Type B pancreatic cell (in vitro differentiated cells): ENCODE data around the gene NPVF. TPM values are rescaled to one million over a fixed set of nuclear protein-coding genes. Genes with fewer than 3 reads are reported as not detected.

Source experiments
- DNase-seq: peaks from one replicate; pipeline ENCODE4 v3.0.0; 2021; ENCODE audit warnings: mixed read lengths; ENCODE audit not compliant: unreplicated experiment; ENCODE audit errors: extremely low spot score
- H3K27ac Mint-ChIP-seq: 2 replicates; pipeline ENCODE4 v1.8.0; 2021; ENCODE audit warnings: mild to moderate bottlenecking, mixed read lengths
- H3K27me3 Mint-ChIP-seq: 2 replicates; pipeline ENCODE4 v1.8.0; 2021; ENCODE audit warnings: mixed read lengths
- H3K36me3 Mint-ChIP-seq: 2 replicates; pipeline ENCODE4 v1.8.0; 2021; ENCODE audit warnings: mixed read lengths
- H3K4me1 Mint-ChIP-seq: one replicate; pipeline ENCODE4 v1.8.0; 2021; ENCODE audit warnings: mixed read lengths; ENCODE audit not compliant: unreplicated experiment
- H3K4me3 Mint-ChIP-seq: 2 replicates; pipeline ENCODE4 v1.8.0; 2021; ENCODE audit warnings: mild to moderate bottlenecking, mixed read lengths
- H3K9me3 Mint-ChIP-seq: 2 replicates; pipeline ENCODE4 v1.8.0; 2021; ENCODE audit warnings: mixed read lengths
- CTCF ChIP-seq: fragments of 200-600 bp; sonication (generic); conservative IDR thresholded peaks from 2 replicates; pipeline ENCODE4 v1.5.0; 2021; ENCODE audit warnings: antibody characterized with exemption, mild to moderate bottlenecking
- total RNA-seq: library from RNA; stranded (reverse); gene quantifications from 2 replicates; pipeline ENCODE4 v1.2.1, GENCODE V29; 2021; ENCODE audit warnings: low replicate concordance

NPVF gene
- total RNA-seq, 1 donor from 2014 or later: not detected

- Mint-ChIP-seq H3K4me1 (no peaks in the 10 kb centered on the region), H3K36me3 (no peaks in the 10 kb centered on the region), H3K27ac (no peak overlapping the region), H3K4me3 (no peak overlapping the region), H3K27me3 (peaks cover 2% of the 10 kb centered on the region), H3K9me3 (no peaks in the 10 kb centered on the region)
- DNase-seq: no peak
- TF ChIP-seq CTCF: no peak
Measured at GRCh38 chr7:25234336-25234735, 6.0 kb upstream of the NPVF start.

- H3K27me3 Mint-ChIP-seq: peaks cover 8% of the 10 kb centered on the region
- no peak for DNase-seq
- H3K36me3 Mint-ChIP-seq: no peaks in the 10 kb centered on the region
- no peak overlapping the region for H3K27ac Mint-ChIP-seq
- no peak for TF ChIP-seq CTCF
- no peaks in the 10 kb centered on the region for H3K9me3 Mint-ChIP-seq
- peaks cover 7% of the 10 kb centered on the region for H3K4me1 Mint-ChIP-seq
- no peak overlapping the region for H3K4me3 Mint-ChIP-seq
Measured at GRCh38 chr7:25223206-25223605, 5.1 kb downstream of the NPVF start.

GRCh38 chr7:25222666-25223065, 5.6 kb downstream of the NPVF start:
- peaks cover 7% of the 10 kb centered on the region for H3K4me1 Mint-ChIP-seq
- H3K4me3 Mint-ChIP-seq: no peak overlapping the region
- H3K27me3 Mint-ChIP-seq: peaks cover 8% of the 10 kb centered on the region
- H3K9me3 Mint-ChIP-seq: no peaks in the 10 kb centered on the region
- H3K36me3 Mint-ChIP-seq: no peaks in the 10 kb centered on the region
- no peak for DNase-seq
- no peak for TF ChIP-seq CTCF
- no peak overlapping the region for H3K27ac Mint-ChIP-seq

GRCh38 chr7:25221009-25221408, 7.3 kb downstream of the NPVF start:
- Mint-ChIP-seq H3K9me3 (no peaks in the 10 kb centered on the region), H3K36me3 (no peaks in the 10 kb centered on the region), H3K27ac (no peak overlapping the region), H3K27me3 (peaks cover 8% of the 10 kb centered on the region), H3K4me1 (peaks cover 7% of the 10 kb centered on the region), H3K4me3 (no peak overlapping the region)
- no peak for TF ChIP-seq CTCF
- DNase-seq: no peak

- no peak overlapping the region for H3K4me3 Mint-ChIP-seq
Measured at GRCh38 chr7:25218191-25218590, 10.1 kb downstream of the NPVF start.

More at GRCh38 chr7:25218191-25218590, 10.1 kb downstream of the NPVF start:
- Mint-ChIP-seq H3K36me3 (no peaks in the 10 kb centered on the region), H3K27ac (no peak overlapping the region), H3K27me3 (peaks cover 4% of the 10 kb centered on the region), H3K4me1 (peaks cover 11% of the 10 kb centered on the region), H3K9me3 (no peaks in the 10 kb centered on the region)
- no peak for TF ChIP-seq CTCF
- no peak for DNase-seq
